HG02798 (cell line): ENCODE results near the gene SLC24A1.

Source experiments
- ATAC-seq: cut with Tn5 transposase; IDR thresholded peaks from one replicate; pipeline ENCODE4 v1.9.1; 2021; ENCODE audit warnings: mild to moderate bottlenecking; ENCODE audit not compliant: unreplicated experiment, poor library complexity

SLC24A1 gene

DNA sequence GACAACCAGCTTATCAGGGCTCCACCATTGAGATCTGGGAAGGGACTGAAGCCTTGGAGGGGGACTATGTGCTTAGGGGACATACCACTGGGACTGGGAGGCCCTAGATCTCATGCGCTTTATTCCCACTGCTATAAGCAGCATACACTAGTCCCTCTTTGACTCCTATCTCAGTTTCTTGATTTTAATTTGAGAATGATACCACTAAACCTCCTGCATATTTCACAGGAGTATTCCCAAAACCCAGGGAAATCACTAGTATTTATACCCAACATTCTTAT lies 29.2 kb downstream of the SLC24A1 start:
- ATAC-seq: no peak

DNA sequence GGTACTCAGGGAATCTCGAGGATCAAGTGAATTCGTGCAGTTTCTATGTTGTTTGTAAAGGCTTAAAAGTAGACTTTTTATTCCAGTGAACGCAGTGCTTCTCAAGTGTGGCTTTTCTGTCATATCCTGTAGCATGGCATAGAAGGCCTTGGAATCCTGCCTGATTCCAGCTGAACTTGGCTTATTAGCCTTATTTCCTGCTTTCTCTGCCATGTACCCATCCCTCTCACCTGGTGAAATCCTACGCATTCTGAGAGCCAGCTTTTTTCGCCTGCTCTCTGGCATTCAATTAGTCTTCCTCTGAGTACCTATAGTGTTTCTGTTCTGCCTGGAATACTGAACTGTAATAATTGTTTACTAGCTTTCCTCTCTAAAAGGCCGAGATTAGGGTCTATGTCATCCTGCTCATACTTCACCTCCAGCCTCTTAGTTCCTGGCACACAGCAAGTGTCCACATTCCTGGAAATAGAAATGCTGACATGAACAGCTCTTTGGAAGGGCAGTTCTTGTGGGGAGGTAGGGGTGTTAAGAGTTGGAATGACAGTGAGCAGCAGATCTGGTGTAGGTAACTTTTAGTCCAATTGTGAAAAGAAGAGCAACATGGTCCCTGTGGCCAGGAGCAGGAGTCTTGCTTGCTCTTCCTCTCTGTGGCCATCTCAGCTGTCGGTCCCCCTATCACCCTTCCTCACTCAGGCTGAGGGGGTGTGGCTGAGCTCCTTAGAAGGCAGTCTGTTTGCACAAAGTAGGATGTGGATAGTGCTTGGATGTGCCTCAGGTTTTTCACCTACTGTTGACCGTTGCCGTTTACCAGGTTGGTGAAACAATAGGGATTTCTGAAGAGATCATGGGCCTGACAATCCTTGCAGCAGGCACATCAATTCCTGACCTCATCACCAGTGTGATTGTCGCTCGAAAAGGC lies 30.4 kb downstream of the SLC24A1 start:
- ATAC-seq: no peak

DNA sequence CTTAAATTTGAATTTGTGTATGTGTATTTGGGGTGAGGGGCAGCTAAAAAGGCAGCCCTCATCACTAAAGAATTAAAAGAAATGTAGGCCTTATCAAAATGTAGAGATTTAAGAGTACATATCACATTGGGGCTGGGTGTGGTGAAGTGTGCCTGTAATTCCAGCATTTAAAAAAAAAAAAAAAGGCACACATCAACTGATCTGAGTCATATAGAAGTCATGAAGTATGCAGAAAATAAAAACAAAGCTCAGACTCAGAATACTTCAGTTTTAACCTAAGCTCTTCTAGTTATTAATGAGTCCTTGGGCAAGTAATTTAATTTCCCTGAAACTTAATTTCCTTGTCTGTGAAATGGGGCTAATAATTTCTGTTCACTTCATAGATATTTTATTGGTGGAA lies 31.6 kb downstream of the SLC24A1 start:
- ATAC-seq: no peak

DNA sequence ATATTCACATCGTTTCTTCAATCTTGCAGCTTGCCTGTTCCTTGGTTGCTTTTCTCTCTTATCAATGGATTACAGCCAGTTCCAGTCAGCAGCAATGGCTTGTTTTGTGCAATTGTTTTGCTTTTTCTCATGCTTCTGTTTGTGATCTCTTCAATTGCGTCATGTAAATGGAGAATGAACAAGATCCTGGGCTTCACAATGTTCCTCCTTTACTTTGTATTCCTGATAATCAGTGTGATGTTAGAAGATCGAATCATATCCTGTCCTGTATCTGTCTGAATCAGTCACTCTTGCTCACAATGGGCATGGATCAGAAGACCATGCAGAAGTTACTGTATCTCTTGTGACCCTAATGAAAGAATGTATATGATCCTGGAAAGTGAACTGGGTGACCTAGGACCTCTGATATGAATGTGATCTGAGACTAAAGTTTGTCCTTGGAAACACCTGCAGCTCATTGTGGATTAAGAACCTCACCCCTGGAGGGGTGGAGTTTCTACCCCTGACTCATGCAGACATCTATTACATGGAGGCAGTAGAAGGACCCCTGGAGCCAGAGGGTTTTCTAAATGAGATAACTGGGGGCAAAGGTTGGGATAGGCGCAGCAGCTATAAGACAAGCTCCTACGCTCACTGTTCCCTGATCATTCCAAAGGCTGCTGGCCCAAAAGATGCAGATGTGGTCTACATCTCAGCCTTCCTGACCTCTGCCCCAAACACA lies 32.2 kb downstream of the SLC24A1 start:
- ATAC-seq: no peak

DNA sequence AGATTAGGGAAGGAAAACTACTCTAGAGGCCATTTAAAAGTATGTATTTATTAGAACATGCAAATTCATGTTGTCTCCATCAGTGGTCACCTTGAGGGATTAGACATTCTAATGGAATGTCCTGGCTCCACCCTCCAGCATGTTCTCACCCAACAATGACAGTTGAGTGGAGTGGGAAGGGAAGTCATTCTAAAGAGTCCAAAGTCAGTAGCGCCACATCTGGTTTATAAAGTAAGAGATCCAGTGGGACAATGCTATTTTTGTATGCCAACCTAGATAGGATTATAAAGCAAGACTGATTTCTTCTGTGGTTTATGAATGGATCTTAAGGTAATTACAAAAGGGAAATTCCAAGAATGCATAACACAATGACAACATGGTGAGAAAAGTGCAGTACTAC lies 33.3 kb downstream of the SLC24A1 start:
- ATAC-seq: no peak

- no peak for ATAC-seq
These were observed 33.7 kb downstream of the SLC24A1 start for GRCh38 chr15:65655457-65655856.

GRCh38 chr15:65659502-65660052 lies 37.8 kb downstream of the SLC24A1 start:
- no peak for ATAC-seq

DNA sequence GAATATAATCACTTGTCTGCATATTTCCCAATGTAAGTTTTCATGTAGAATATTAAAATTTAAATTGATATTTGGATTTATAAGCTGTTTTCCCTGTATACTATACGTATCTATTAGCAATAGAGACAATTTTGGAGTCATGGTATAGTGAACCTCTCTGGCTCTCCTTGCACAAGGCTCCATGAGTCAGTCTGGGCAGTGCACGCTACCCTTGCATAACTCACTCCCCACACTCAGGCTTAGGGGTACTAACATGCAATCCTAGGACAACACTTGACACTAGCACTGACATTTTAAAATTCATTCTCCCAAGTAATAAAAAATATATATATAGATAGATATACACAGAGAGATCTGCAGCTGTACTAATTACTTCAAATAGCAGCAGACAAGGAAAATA lies 39.2 kb downstream of the SLC24A1 start:
- no peak for ATAC-seq

DNA sequence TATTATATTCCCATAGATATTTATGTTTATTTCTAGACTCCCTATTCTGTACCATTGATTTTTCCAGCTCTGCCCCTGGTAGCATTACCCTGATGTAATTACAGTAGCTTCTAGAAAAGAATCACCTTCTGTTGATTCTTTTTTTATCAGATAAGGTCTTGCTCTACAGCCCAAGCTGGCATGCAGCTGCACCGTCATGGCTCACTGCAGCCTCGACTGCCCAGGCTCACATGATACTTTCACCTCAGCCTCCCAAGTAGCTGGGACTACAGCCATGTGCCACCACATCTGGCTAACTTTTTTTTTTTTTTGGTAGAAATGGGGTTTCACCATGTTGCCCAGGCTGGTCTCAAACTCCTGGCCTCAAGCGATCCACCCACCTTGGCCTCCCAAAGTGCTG lies 41.8 kb downstream of the SLC24A1 start:
- peak; percentile 49 for ATAC-seq

DNA sequence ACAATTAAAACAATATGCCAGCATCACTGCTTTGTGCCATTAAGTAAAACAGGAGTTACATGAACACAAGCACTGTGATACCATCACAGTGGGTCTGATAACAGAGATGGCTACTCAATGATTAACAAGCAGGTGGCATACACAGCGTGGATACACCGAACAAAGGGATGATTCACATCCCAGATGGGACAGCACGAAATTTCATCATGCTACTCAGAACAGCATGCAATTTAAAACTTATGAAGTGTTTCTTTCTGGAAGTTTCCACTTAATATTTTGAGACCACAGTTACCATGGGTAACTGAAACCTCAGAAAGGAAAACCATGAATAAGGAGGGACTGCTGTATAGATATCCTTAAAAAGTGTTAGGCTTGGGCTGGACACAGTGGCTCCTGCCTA lies 44.5 kb downstream of the SLC24A1 start:
- ATAC-seq: no peak

DNA sequence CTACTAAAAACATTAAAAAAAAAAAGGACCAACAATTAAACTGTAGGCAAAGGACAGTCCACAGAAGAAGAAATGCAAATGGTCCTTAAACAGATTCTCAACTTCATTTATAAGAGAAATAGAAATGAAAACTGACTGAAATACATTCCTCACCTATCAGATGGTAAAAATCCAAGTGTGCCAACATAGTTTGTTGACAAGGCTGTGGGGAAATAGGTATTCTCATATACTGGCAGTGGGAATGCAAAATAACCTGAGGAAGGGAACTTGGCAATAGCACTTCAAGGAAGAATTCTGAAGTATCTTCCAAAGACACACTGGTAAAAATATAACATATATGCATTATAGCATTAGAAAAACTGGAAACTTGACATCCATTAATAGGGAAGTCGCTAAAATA lies 53.8 kb downstream of the SLC24A1 start:
- ATAC-seq: no peak

- ATAC-seq: no peak
These were observed 54.4 kb downstream of the SLC24A1 start for GRCh38 chr15:65676123-65676522.

GRCh38 chr15:65680544-65680943 lies 58.8 kb downstream of the SLC24A1 start:
- no peak for ATAC-seq

- ATAC-seq: no peak
These were observed 60.7 kb downstream of the SLC24A1 start for GRCh38 chr15:65682404-65682911.

GRCh38 chr15:65688462-65688861 lies 66.7 kb downstream of the SLC24A1 start:
- ATAC-seq: no peak

GRCh38 chr15:65690173-65690572 lies 68.4 kb downstream of the SLC24A1 start:
- no peak for ATAC-seq

DNA sequence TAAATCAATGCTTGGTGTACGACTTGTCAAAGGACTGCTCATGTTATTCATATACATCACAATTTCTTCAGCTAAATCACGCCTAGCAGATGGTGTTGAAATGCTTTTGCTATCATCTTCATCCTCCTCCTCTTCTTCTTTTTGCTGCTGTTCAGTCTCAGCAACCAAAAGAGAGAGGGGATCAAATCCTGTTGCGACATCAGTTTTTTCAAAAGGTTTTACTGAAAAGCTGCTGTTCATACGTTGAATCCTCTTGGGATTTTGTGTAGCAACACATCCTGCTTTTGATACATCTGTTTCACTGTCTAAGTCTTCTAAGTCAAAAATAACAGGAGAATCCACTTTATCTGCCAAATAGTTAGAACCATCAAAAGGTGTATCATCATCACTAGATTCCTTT lies 69.0 kb downstream of the SLC24A1 start:
- ATAC-seq: no peak

GRCh38 chr15:65695081-65695480 lies 73.3 kb downstream of the SLC24A1 start:
- ATAC-seq: no peak
